Activated naive CD4-positive, alpha-beta T cell treated with anti-CD3 and anti-CD28 coated beads, Interleukin-2, amount 50 U/mL, for 24 hours (primary cell): ENCODE data around the gene PML.
"Not testable (repeated sequence)": the region's sequence is repeated elsewhere in the genome, so short reads cannot be mapped to it uniquely, and the experiment has no call there.

Experiments used
- H3K27ac Mint-ChIP-seq: one replicate; pipeline ENCODE4 v1.8.0; 2021; ENCODE audit warnings: mild to moderate bottlenecking, mixed read lengths
- H3K27me3 Mint-ChIP-seq: one replicate; pipeline ENCODE4 v1.8.0; 2021; ENCODE audit warnings: mixed read lengths
- H3K36me3 Mint-ChIP-seq: one replicate; pipeline ENCODE4 v1.8.0; 2021; ENCODE audit warnings: mixed read lengths
- H3K4me1 Mint-ChIP-seq: one replicate; pipeline ENCODE4 v1.8.0; 2021; ENCODE audit warnings: mixed read lengths
- H3K4me3 Mint-ChIP-seq: one replicate; pipeline ENCODE4 v1.8.0; 2021; ENCODE audit warnings: mild to moderate bottlenecking, mixed read lengths
- H3K9me3 Mint-ChIP-seq: one replicate; pipeline ENCODE4 v1.8.0; 2021; ENCODE audit warnings: mixed read lengths

PML gene

DNA sequence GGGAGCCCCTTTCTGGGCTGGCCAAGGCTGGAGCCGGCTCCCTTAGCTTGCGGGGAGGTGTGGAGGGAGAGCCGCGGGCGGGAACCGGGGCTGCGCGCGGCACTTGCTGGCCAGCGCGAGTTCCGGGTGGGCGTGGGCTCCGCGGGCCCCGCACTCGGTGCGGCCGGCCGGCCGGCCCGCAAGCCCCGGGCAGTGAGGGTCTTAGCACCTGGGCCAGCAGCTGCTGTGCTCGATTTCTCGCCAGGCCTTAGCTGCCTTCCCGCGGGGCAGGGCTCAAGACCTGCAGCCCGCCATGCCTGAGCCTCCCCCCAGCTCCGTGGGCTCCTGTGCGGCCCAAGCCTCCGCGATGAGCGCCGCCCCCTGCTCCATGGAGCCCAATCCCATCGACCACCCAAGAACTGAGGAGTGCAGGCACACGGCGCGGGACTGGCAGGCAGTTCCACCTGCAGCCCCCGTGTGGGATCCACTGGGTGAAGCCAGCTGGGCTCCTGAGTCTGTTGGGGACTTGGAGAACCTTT, 20.8 kb upstream of the PML start:
- not testable (repeated sequence) for H3K4me3 Mint-ChIP-seq, H3K36me3 Mint-ChIP-seq, H3K9me3 Mint-ChIP-seq, H3K27me3 Mint-ChIP-seq, H3K27ac Mint-ChIP-seq
- H3K4me1 Mint-ChIP-seq, result peaks cover 28% of the 10 kb centered on the region

DNA sequence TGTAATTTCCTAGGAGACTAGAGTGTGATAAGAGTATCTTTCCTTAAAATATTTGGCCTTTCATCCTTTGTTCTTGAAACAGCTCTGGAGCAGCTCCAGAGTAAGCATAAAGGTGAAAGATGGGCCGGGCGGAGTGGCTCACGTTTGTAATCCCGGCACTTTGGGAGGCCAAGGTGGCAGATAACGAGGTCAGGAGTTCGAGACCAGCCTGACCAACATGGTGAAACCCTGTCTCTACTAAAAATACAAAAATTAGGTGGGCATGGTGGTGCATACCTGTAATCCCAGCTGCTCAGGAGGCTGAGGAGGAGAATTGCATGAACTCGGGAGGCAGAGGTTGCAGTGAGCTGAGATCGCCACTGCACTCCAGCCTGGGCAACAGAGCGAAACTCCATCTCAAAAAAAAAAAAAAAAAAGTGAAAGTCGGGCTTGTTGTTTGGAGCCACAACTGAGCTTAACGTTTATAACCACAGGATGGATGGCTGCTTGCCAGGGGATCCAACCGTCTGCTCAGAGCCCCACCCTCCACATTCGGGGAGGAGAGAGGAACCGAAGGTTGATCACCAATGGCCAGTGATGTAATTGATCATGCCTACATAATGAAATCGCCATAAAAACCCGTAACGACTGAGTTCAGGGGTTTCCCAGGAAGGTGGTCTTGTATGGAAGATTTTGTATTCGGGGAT, 18.9 kb upstream of the PML start:
- not testable (repeated sequence) for H3K36me3 Mint-ChIP-seq, H3K27me3 Mint-ChIP-seq, H3K4me3 Mint-ChIP-seq, H3K9me3 Mint-ChIP-seq
- Mint-ChIP-seq H3K4me1 (peaks cover 31% of the 10 kb centered on the region), H3K27ac (peak overlapping the region; percentile 23)

DNA sequence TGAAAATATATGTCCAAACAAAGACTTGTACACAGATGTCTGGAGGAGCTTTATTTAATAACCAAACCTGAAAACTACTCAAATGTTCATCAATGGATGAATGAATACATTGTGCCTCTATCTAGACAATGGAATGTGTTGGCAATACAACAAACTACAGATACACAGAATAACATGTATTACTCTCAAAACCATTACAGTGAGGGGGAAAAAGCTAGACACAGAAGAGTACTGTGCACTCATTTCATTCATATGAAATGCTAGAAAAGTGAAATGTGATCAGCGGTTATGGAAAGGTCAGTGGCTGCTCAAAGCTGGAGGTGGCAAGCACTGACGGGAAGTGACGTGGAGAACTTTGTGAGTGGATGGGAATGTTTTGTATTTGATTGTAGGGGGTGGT, 15.6 kb upstream of the PML start:
- peaks cover 1% of the 10 kb centered on the region for H3K27me3 Mint-ChIP-seq
- H3K9me3 Mint-ChIP-seq, result no peaks in the 10 kb centered on the region
- peak overlapping the region; percentile 21 for H3K27ac Mint-ChIP-seq
- peaks cover 51% of the 10 kb centered on the region for H3K4me1 Mint-ChIP-seq
- no peak overlapping the region for H3K4me3 Mint-ChIP-seq
- no peaks in the 10 kb centered on the region for H3K36me3 Mint-ChIP-seq

DNA sequence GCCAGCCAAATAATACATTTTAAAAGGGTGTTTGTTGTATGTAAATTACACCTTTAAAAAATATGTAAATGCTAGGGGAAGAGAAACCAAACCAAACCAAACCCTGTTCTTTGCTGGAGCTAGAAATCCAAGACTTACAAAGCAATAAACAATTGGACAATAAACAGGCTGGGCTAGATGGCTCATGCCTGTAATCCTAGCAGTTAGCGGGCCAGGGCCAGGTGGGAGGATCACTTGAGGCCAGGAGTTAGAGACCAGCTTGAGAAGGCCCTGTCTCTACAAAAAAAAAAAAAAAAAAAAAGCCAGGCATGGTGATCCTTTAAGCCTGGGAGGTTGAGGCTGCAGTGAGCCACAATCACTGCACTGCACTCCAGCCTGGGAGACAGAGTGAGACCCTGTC, 14.9 kb upstream of the PML start:
- H3K4me3 Mint-ChIP-seq, result no peak overlapping the region
- H3K27me3 Mint-ChIP-seq, result peaks cover 1% of the 10 kb centered on the region
- H3K9me3 Mint-ChIP-seq, result no peaks in the 10 kb centered on the region
- H3K27ac Mint-ChIP-seq, result no peak overlapping the region
- H3K4me1 Mint-ChIP-seq, result peaks cover 50% of the 10 kb centered on the region
- peaks cover 3% of the 10 kb centered on the region for H3K36me3 Mint-ChIP-seq

DNA sequence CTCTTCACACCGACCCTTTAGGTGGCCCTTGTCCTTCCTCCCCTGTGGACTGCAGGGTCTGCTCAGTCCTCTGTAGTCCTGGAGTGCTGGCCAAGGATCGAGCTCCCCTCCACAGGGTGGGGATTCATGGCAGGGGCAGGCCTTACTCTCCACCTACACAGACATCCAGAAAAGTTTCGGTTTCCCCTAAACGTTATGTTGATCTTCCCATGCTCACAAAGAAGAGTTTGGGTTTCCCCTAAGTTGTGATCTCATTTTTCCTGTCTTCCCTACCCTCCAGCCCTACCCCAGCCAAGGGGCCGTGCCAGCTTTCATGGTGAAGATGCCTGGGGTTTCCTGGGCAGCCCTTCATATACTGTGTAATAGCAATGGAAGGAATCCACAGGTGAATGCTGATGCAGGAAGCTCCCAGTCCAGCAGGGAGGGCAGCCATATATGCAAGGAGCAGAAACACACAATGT, 12.7 kb upstream of the PML start:
- H3K36me3 Mint-ChIP-seq, result peaks cover 3% of the 10 kb centered on the region
- H3K27me3 Mint-ChIP-seq, result no peaks in the 10 kb centered on the region
- H3K4me3 Mint-ChIP-seq, result peak overlapping the region; percentile 6
- H3K4me1 Mint-ChIP-seq, result peaks cover 33% of the 10 kb centered on the region
- peak overlapping the region; percentile 92 for H3K27ac Mint-ChIP-seq
- H3K9me3 Mint-ChIP-seq, result no peaks in the 10 kb centered on the region

DNA sequence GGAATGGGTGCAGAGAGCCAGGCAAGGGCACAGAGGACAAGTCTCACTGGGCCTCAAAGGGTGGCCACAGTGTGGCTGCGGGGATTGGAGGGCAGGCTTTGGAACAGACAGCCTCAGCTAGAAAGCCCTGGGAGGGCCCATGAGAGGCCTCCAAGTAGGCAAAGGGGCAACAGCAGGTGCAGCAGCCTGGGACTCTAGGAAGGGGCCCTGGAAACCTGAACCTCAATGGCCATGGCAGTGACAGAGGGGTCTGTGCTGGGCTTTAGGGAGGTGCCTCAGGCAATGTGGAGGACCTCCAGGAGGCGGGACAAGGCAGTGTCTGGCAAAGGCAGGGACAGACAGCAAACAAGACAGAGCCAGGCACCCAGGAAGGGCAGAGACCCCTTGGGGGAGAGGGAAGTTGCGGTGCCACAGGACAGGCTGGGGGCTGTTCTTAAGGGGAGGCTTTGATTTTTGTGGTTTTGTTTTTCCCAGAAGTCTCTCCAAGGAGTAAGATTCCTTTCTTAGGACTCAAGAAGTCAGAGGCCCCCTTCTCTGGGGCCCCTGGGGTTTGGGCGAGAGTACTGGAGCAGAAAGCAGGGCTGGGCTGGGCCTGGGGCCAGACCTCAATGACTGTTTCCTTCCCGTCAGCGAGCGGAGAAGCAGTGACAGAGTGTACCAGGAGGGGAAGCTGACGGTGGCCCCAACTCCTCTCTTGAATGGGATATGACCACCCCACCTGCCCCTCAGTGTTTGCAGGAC, 12.1 kb upstream of the PML start:
- Mint-ChIP-seq H3K27ac (peak overlapping the region; percentile 92), H3K9me3 (no peaks in the 10 kb centered on the region), H3K4me1 (peaks cover 33% of the 10 kb centered on the region), H3K36me3 (peaks cover 3% of the 10 kb centered on the region), H3K27me3 (no peaks in the 10 kb centered on the region), H3K4me3 (peak overlapping the region; percentile 39)

DNA sequence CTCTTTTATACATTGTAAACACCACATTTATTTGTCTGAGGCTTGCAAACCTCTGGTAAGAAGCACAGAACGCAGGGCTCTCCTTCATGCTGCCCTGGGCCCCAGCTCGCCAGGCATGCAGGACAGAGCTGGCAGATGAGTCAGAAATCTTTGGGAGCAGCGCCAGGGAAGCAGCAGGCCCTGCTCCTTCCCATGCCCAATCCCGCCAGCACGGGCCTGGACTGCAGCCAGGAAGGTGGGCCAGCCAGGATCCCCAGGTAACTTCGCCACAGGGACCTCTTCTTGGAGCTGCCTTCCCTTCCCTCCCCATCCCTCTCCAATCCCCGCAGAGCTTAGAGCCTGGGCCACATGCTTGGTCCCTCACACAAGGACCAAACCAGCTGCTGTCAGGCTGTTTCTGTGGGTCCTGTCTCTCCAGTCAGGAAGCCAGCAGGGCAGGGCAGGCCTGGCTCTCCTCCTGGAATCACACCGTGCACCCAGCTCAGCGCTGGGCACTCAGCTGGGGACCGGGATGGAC, 11.2 kb upstream of the PML start:
- Mint-ChIP-seq H3K36me3 (peaks cover 3% of the 10 kb centered on the region), H3K9me3 (no peaks in the 10 kb centered on the region), H3K4me1 (peaks cover 33% of the 10 kb centered on the region), H3K4me3 (no peak overlapping the region), H3K27me3 (no peaks in the 10 kb centered on the region), H3K27ac (no peak overlapping the region)

DNA sequence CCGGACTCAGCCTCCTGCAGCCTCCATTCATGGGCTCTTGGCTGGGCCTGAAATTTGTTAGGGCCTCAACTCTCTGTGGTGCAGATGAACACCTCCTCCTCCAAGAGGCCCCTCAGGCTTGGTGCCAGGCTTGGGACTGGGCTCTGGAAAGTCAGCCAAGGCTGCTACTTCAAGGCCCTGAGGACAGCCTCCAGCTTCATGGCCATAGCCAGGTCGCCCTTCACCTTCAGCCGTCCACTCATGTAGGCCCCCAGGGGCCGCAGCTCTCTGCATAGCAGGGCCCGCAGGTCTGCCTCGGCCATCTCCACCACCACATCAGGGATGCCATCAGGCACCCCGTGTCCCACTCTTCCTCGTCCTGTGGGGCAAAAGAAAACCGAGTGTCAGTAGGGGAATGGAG, 10.7 kb upstream of the PML start:
- Mint-ChIP-seq H3K4me1 (peaks cover 33% of the 10 kb centered on the region), H3K27me3 (no peaks in the 10 kb centered on the region), H3K27ac (no peak overlapping the region), H3K4me3 (no peak overlapping the region), H3K36me3 (peaks cover 3% of the 10 kb centered on the region), H3K9me3 (no peaks in the 10 kb centered on the region)

DNA sequence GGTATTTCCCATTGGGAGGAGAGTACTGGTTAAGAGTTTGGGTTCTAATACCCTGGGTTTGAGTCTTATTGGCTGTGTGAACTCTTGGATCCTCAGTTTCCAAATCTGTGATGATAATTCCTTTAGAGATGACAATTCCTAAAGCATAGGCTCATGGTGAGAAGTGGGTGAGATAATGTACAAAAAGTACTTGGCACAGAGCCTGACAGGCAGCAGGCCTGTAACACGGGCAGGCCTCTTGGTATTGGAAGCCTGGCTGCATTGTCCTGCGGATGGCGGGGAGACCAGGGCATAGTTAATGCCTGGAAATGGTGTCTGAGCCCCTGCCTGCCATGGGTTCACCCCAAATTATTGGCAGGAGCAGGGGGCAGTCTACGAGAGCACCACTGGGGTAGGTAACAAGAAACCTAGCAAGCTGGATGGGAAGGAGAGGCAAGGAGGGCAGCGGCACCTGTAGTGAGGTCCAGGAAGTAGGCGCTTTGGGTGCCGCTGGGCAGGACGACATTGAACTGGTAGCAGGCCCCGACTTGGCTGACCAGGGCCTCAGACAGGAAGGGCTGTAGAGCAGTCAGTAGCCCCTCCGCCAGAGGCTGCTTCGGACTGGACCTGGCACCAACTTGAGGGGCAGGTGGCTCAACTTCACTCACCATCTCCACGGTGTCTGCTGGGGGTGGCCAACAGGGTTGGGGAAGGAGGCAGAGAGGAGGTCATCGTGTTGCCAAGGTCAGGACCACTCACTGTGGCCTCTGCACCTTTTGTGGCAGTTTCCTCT, 10.1 kb upstream of the PML start:
- Mint-ChIP-seq H3K4me1 (peaks cover 33% of the 10 kb centered on the region), H3K27ac (peak overlapping the region; percentile 77), H3K9me3 (no peaks in the 10 kb centered on the region), H3K27me3 (no peaks in the 10 kb centered on the region), H3K36me3 (peaks cover 3% of the 10 kb centered on the region), H3K4me3 (no peak overlapping the region)

DNA sequence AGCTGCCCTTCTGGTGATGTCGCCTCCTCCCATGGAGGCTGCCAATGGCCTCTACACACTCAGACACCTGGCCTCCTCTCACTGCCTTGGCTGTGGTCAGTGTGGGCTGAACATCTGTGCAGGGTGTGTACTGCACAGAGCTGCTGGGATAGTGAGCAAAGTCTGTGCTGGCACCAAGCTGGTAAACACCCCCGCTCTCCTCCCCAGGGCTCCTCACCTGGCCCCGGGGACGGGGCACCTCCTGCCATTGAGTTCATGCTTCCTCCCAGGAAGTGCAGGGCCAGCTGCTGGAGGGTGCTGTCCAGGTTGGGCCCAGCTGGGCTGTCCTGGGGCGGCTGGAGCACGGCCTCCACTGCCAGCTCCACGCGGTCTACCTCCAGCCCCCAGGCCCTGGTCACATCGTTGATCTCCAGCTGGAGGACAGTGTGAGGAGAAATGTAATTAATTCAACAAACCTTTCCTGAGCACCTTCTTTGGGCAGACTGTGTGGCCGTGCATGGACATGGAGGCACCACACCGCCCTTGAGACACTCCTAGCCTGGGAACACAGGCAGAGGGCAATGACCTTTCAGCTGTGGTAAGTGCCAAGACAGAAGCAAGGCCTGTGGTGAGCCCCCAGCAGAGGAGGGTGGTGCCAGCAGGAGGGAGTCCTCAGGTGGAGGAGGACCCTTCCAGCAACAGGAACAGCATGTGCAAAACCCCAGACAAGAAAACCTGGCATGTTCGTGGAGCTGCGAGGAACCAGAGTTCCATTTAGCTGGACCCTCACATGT, 9.2 kb upstream of the PML start:
- Mint-ChIP-seq H3K27me3 (no peaks in the 10 kb centered on the region), H3K4me3 (no peak overlapping the region), H3K36me3 (peaks cover 3% of the 10 kb centered on the region), H3K27ac (no peak overlapping the region), H3K4me1 (peaks cover 32% of the 10 kb centered on the region), H3K9me3 (no peaks in the 10 kb centered on the region)

DNA sequence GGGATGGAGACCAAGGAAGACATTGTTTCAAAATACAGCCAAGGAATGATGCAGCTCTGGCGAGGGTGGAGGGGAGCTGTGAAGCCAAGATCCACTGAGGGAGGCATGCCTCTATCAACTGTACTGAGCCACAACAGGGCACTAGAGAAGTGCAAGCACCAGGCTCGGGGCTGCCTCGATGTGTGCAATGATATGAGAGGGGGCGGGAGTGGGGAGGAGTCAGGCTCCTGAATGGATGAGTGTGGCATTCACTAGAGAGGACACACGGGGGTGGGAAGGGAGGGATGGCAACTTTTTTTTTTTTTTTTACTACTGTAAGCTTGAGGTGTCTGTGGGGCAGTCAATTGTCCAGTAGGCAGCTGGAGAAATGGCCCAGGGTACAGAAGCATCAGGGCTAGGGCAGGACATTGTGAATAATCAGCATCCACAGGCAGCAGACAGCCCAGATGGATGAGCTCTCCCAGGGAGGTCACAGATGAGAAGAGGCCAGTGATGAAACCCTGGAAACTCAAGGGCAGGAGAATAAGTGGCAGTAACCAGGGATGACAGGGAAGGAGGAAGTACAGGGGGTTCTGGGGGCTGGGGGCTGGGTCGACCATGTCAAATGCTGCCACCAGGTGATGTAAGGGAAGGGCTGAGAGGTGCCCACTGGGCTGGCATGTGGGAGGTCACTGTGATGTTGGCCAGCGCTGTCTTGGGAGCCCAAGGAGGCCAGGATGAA, 8.3 kb upstream of the PML start:
- no peaks in the 10 kb centered on the region for H3K27me3 Mint-ChIP-seq
- H3K9me3 Mint-ChIP-seq, result no peaks in the 10 kb centered on the region
- H3K4me1 Mint-ChIP-seq, result peaks cover 29% of the 10 kb centered on the region
- H3K27ac Mint-ChIP-seq, result peak overlapping the region; percentile 43
- H3K4me3 Mint-ChIP-seq, result no peak overlapping the region
- peaks cover 3% of the 10 kb centered on the region for H3K36me3 Mint-ChIP-seq

DNA sequence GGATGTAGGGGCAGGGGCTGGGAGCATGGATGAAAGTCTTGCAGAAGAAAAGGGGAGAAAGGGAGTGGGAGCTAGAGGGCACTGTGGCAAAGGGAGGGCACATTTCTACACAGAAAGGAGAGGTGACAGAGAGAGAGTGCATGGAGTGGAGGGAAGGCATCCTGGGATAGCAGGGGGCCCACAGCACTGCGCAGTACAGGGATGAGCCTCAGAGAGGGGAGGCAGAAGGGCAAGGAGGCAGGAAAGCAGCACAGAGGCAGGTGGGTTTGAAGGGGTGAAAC, 7.8 kb upstream of the PML start:
- H3K27ac Mint-ChIP-seq, result peak overlapping the region; percentile 43
- no peaks in the 10 kb centered on the region for H3K9me3 Mint-ChIP-seq
- H3K27me3 Mint-ChIP-seq, result no peaks in the 10 kb centered on the region
- peaks cover 3% of the 10 kb centered on the region for H3K36me3 Mint-ChIP-seq
- peaks cover 26% of the 10 kb centered on the region for H3K4me1 Mint-ChIP-seq
- no peak overlapping the region for H3K4me3 Mint-ChIP-seq

DNA sequence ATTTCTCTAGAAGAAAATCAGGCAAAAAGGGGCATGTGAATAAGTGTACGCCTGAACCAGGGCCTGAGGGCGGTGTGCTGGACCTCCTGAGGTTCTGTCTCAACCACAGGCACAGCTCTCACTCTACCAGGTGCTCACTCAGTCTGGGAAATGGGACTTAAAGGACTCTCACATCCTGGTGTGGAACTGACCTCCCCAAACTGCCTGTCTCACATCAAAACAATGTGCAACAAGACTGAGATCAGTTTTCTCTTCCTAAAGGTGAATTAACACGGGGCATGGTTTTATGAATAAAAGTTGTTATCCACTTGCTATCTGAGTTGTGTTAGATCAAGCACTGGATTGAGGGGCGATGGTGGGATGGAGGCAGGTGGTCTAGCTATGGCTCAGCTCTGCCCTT, 7.3 kb upstream of the PML start:
- Mint-ChIP-seq H3K9me3 (no peaks in the 10 kb centered on the region), H3K27ac (no peak overlapping the region), H3K4me1 (peaks cover 21% of the 10 kb centered on the region), H3K36me3 (peaks cover 3% of the 10 kb centered on the region), H3K27me3 (no peaks in the 10 kb centered on the region), H3K4me3 (no peak overlapping the region)

DNA sequence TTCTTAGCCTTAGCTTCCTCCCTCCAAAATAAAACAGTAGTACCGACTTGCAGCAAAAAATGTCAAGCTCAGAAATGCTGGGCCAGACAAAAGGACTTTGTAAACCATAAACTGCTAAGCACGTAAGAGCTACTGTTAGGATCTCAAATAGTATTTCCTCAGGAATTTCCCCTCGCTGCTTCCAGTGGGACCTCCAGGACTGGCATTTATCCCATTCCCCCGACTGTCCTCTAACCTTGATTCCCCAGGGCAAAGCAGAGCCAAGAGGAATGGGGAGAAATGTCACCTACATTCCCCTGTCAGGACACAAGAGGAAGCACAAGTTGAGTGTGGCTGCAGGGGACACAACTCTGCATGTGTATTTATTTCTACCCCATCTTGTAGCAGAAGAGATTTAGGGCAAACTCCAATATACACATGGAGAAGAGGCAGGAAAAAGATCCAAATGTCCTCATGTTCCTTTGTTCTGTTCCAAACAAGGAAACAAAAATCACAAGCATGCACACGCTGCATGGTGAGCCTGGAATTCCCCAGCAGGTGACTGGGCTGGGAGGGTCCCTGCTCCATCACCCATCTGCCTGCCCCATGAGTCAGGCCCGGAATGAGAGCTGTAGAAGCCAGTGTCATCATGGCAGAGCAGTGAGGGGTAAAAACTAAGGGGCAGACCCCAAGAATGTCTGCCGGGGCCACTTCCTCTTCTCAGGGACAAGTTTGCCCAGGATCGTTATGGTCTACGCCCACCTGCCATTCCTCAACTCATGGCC, 6.7 kb upstream of the PML start:
- peaks cover 21% of the 10 kb centered on the region for H3K4me1 Mint-ChIP-seq

More for the DNA sequence above, 6.7 kb upstream of the PML start:
- H3K27me3 Mint-ChIP-seq, result no peaks in the 10 kb centered on the region
- no peak overlapping the region for H3K4me3 Mint-ChIP-seq
- no peak overlapping the region for H3K27ac Mint-ChIP-seq
- peaks cover 3% of the 10 kb centered on the region for H3K36me3 Mint-ChIP-seq
- no peaks in the 10 kb centered on the region for H3K9me3 Mint-ChIP-seq
